Measurements from ENCODE around the gene CHD5. TPM values are rescaled to one million over a fixed set of nuclear protein-coding genes. Genes with fewer than 3 reads are reported as not detected.

The CHD5 gene
- total RNA-seq, 4 donors from 2014 or later: 0.04 to 0.36 (median 0.13) TPM; not detected in 1

DNA sequence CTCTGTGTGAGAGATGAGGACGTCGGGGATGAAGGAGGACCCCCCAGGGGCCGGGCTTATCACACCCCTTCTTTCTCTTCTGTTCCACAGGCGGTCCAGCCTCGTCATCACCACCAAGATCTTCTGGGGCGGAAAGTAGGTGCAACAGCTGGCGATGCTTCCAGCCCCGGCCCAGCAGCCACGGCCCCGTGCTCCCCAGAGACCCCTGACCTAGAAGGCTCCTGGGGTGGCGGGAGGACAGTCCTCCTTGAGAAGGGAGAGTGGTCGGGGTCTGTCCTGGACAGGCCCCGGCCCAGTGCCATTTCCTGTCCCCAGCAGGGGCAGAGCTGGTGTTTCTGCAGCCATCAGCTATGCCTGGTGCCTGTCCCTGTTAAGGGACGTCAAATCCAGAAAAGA, 92.7 kb downstream of the CHD5 start:
- Histone ChIP-seq H3K27ac (no peak overlapping the region), H3K27me3 (no peaks in the 10 kb centered on the region), H3K36me3 (no peaks in the 10 kb centered on the region), H3K9me3 (no peaks in the 10 kb centered on the region), H3K4me3 (no peak overlapping the region), H3K4me1 (peaks cover 15% of the 10 kb centered on the region)
- no peak for DNase-seq (ENCODE audit: low spot score in 2 of 2)
- WGBS: 90% methylated on average over 11 of the region's 14 CpGs
- TF ChIP-seq POLR2AphosphoS5 (IDR thresholded peaks at IDR 0.05) (no peak), EP300 (IDR thresholded peaks at IDR 0.05) (no peak), POLR2A (IDR thresholded peaks at IDR 0.05) (no peak), CTCF (IDR thresholded peaks at IDR 0.05) (no peak)

- Histone ChIP-seq H3K4me3 (no peak overlapping the region), H3K27ac (no peak overlapping the region), H3K36me3 (no peaks in the 10 kb centered on the region), H3K4me1 (peaks cover 19% of the 10 kb centered on the region), H3K9me3 (no peaks in the 10 kb centered on the region), H3K27me3 (no peaks in the 10 kb centered on the region)
- TF ChIP-seq POLR2A (IDR thresholded peaks at IDR 0.05) (no peak), CTCF (IDR thresholded peaks at IDR 0.05) (no peak), POLR2AphosphoS5 (IDR thresholded peaks at IDR 0.05) (no peak), EP300 (IDR thresholded peaks at IDR 0.05) (no peak)
- no peak for DNase-seq (ENCODE audit: low spot score in 2 of 2)
- 74% methylated on average over 14 of the region's 15 CpGs for WGBS
Observed at GRCh38 chr1:6086762-6087376, 93.3 kb downstream of the CHD5 start.

- no peak overlapping the region for H3K27ac ChIP-seq
- H3K4me1 ChIP-seq: peaks cover 22% of the 10 kb centered on the region
- TF ChIP-seq EP300 (IDR thresholded peaks at IDR 0.05): no peak
- no peak for TF ChIP-seq CTCF (IDR thresholded peaks at IDR 0.05)
- no peak for TF ChIP-seq POLR2AphosphoS5 (IDR thresholded peaks at IDR 0.05)
- no peak for TF ChIP-seq POLR2A (IDR thresholded peaks at IDR 0.05)
- WGBS: 74% methylated on average over 10 of the region's 13 CpGs
- no peak overlapping the region for H3K4me3 ChIP-seq
- H3K36me3 ChIP-seq: no peaks in the 10 kb centered on the region
- no peaks in the 10 kb centered on the region for H3K9me3 ChIP-seq
- no peak for DNase-seq (ENCODE audit: low spot score in 2 of 2)
- no peaks in the 10 kb centered on the region for H3K27me3 ChIP-seq
Observed at GRCh38 chr1:6086358-6086757, 93.8 kb downstream of the CHD5 start.

GRCh38 chr1:6085666-6086065, 94.5 kb downstream of the CHD5 start:
- Histone ChIP-seq H3K27me3 (no peaks in the 10 kb centered on the region), H3K9me3 (no peaks in the 10 kb centered on the region), H3K4me3 (no peak overlapping the region), H3K27ac (no peak overlapping the region), H3K36me3 (no peaks in the 10 kb centered on the region), H3K4me1 (peaks cover 22% of the 10 kb centered on the region)
- WGBS: no CpG with 5 or more reads among the region's 13 CpGs
- no peak for DNase-seq (ENCODE audit: low spot score in 2 of 2)
- TF ChIP-seq POLR2A (IDR thresholded peaks at IDR 0.05) (no peak), POLR2AphosphoS5 (IDR thresholded peaks at IDR 0.05) (no peak), CTCF (IDR thresholded peaks at IDR 0.05) (no peak), EP300 (IDR thresholded peaks at IDR 0.05) (no peak)

DNA sequence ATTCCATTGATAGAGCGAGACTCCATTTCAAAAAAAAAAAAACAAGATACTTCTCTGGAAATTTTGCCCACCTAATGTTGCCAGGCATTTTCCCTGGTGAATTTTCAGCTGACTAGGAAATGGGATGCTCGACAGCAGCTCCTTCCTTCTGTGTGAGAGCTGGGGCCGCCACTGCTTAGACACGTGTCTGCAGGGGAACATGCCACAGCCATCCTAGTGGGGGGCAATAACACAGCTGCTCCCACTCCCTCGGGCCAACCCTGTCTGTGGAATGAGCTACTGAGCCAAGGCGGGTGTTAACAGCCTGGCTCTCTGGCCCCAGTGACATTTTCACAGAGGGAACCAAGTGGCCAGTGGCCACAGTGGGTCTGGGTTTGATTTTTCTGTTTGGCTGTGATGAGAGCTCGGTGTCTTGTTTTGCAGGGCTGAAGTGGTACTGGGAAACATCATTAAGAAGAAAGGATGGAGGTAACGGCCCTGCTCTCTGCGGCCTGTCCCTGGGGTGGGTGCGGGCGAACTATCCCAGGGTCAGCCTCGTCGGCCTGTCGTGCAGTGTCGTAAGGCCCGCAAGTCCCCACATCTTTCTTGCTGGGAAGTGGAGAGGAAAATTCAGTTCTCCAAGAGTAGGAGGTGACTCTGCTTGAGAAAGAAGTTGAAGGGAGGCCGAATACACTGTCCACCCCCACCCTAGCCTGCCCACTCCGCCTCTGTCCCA, 95.2 kb downstream of the CHD5 start:
- Histone ChIP-seq H3K27me3 (no peaks in the 10 kb centered on the region), H3K27ac (no peak overlapping the region), H3K9me3 (no peaks in the 10 kb centered on the region), H3K4me1 (peaks cover 22% of the 10 kb centered on the region), H3K36me3 (no peaks in the 10 kb centered on the region), H3K4me3 (no peak overlapping the region)
- WGBS: 82% methylated on average over 18 of the region's 18 CpGs
- TF ChIP-seq POLR2A (IDR thresholded peaks at IDR 0.05) (no peak), POLR2AphosphoS5 (IDR thresholded peaks at IDR 0.05) (no peak), EP300 (IDR thresholded peaks at IDR 0.05) (no peak), CTCF (IDR thresholded peaks at IDR 0.05) (no peak)
- no peak for DNase-seq (ENCODE audit: low spot score in 2 of 2)
